Left lung (tissue), 10 donors: ENCODE data around the gene HABP4. TPM values are rescaled to one million over a fixed set of nuclear protein-coding genes. Genes with fewer than 3 reads are reported as not detected.

ENCODE experiments used
- ATAC-seq: fragments of 200-7000 bp; cut with Tn5 transposase; one replicate; pipeline ENCODE4 v1.9.1; 2020; ENCODE audit warnings: moderate library complexity
- DNase-seq, 4 donors: peaks; one replicate each; pipeline ENCODE4 v3.0.0-alpha.2; 2013 to 2020
- H3K27ac ChIP-seq, 2 donors: fragments of 200-600 bp; sonication (generic) in 1 of 2; one replicate each; pipeline versions ENCODE4 v1.5.0 to v1.8.0; 2020 to 2021
- H3K27me3 ChIP-seq, 2 donors: fragments of 200-600 bp; sonication (generic) in 1 of 2; one replicate each; pipeline versions ENCODE4 v1.5.0 to v1.8.0; 2020 to 2021
- H3K36me3 ChIP-seq, 2 donors: fragments of 200-600 bp; sonication (generic) in 1 of 2; one replicate each; pipeline versions ENCODE4 v1.5.0 to v1.8.0; 2020 to 2021
- H3K4me1 ChIP-seq, 2 donors: fragments of 200-600 bp; one replicate each; pipeline ENCODE4 v1.8.0; 2021
- H3K4me3 ChIP-seq, 2 donors: fragments of 200-600 bp; sonication (generic) in 1 of 2; one replicate each; pipeline versions ENCODE4 v1.5.0 to v1.8.0; 2020 to 2021; ENCODE audit warnings: mild to moderate bottlenecking in 1 of 2
- H3K9me3 ChIP-seq, 2 donors: fragments of 200-600 bp; sonication (generic) in 1 of 2; one replicate each; pipeline versions ENCODE4 v1.5.0 to v1.8.0; 2020 to 2021
- intact Hi-C, 2 donors: fragments of 100-400 bp; cut with DNase I; formaldehyde crosslinking; loops; one replicate each; pipeline versions ENCODE4 v1.11.2 to v1.14.2; 2022
- polyA plus RNA-seq, 6 donors: library from polyadenylated mRNA; unstranded; fragments of 120-200 nt; gene quantifications; one replicate each; pipeline ENCODE4 v1.2.1, GENCODE V29; 2013; ENCODE audit not compliant: insufficient read length in 6 of 6
- total RNA-seq, 2 donors: library from RNA; stranded (reverse); fragmentation: NEBNext Ultra II Directional; extraction: Animal tissue kit (Norgen Biotek cat#: 25700); gene quantifications; one replicate each; pipeline ENCODE4 v1.2.1, GENCODE V29; 2021
- TF ChIP-seq, protein P1 (sequence below), 2 donors: fragments of 200-600 bp; sonication (generic) in 1 of 2; IDR thresholded peaks; one replicate each; pipeline versions ENCODE4 v1.5.0 to v1.8.0; 2021; ENCODE audit warnings: antibody characterized with exemption in 2 of 2
- donor health status: DM: no; HTN: yes; CAD: no.
- donor health status: DM: no; HTN: no; CAD: no.

The HABP4 gene
- total and polyA plus RNA-seq, 8 donors: 8.0 to 17.1 (median 9.9) TPM

DNA sequence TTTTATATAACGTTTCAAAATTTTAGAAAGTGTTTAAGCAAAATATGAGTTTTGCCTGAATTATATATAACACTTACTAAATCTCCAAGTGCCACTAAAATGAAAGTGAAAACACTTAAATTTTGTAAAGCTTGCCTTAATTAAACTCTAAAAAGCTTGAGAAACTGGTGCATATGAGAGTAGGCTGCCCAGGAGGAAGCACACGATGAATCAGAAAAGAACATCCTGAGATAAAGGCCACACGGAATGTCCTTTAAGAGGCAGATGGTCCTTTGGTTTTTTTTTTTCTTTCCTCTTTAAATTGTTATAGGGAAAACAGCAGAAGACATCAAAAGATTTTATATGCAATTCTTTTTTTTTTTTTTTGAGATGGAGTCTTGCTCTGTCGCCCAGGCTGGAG lies 60.3 kb downstream of the HABP4 start:
- H3K27me3 ChIP-seq: no peaks in the 10 kb centered on the region
- no peak overlapping the region for H3K27ac ChIP-seq
- TF ChIP-seq, protein P1, sequence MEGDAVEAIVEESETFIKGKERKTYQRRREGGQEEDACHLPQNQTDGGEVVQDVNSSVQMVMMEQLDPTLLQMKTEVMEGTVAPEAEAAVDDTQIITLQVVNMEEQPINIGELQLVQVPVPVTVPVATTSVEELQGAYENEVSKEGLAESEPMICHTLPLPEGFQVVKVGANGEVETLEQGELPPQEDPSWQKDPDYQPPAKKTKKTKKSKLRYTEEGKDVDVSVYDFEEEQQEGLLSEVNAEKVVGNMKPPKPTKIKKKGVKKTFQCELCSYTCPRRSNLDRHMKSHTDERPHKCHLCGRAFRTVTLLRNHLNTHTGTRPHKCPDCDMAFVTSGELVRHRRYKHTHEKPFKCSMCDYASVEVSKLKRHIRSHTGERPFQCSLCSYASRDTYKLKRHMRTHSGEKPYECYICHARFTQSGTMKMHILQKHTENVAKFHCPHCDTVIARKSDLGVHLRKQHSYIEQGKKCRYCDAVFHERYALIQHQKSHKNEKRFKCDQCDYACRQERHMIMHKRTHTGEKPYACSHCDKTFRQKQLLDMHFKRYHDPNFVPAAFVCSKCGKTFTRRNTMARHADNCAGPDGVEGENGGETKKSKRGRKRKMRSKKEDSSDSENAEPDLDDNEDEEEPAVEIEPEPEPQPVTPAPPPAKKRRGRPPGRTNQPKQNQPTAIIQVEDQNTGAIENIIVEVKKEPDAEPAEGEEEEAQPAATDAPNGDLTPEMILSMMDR (IDR thresholded peaks at IDR 0.05): no peak
- no peaks in the 10 kb centered on the region for H3K9me3 ChIP-seq
- ATAC-seq: no peak
- no peak overlapping the region for H3K4me3 ChIP-seq
- DNase-seq: no peak
- H3K36me3 ChIP-seq: no peaks in the 10 kb centered on the region
- intact Hi-C loops: no loop called here
- H3K4me1 ChIP-seq: peaks cover 0 to 8% of the 10 kb centered on the region in 2 donors

DNA sequence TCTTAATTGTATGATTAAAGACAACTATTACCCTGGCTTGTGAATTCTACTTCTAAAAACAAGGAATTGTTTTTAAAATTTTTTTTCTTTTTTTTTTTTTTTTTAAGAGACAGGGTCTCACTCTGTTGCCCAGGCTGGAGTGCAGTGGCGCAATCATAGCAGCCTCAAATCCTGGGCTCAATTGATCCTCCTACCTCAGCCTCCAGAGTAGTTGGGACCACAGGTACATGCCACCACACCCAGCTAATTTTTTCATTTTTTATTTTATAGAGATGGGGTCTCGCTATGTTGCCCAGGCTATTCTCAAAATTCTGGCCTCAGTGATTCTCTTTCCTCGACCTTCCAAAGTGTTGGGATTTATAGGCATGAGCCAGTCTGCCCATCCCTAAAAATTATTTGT lies 62.3 kb downstream of the HABP4 start:
- peaks cover 0 to 8% of the 10 kb centered on the region in 2 donors for H3K4me1 ChIP-seq
- ATAC-seq (no peak), DNase-seq (no peak)
- TF ChIP-seq, protein P1 (IDR thresholded peaks at IDR 0.05): no peak
- intact Hi-C loops: no loop called here
- H3K27ac ChIP-seq: no peak overlapping the region
- no peak overlapping the region for H3K4me3 ChIP-seq
- H3K27me3 ChIP-seq: no peaks in the 10 kb centered on the region
- no peaks in the 10 kb centered on the region for H3K9me3 ChIP-seq
- H3K36me3 ChIP-seq: no peaks in the 10 kb centered on the region

DNA sequence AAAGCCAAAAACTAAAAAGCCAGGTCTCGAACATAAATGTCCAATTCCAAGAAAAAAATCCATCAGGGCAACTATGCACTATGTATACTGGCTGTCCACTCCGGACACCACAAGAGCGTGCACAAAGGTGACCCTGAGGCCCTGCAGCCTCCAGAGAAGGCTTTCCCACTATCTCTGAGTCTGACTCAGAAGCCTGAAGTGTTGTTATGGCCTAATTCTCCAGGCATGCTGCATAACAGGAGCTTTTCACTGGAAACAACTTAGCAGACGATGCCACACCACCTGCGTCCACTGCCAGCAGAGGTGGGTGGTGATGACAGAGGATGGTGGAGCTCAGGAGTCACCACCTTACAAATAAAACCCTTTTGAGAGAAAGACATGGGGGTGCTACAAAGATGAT lies 63.7 kb downstream of the HABP4 start:
- TF ChIP-seq, protein P1 (IDR thresholded peaks at IDR 0.05): no peak
- intact Hi-C loops: no loop called here
- Histone ChIP-seq H3K9me3 (no peaks in the 10 kb centered on the region), H3K36me3 (no peaks in the 10 kb centered on the region), H3K4me1 (peaks cover 0 to 8% of the 10 kb centered on the region in 2 donors), H3K27me3 (no peaks in the 10 kb centered on the region), H3K27ac (peak overlapping the region in 1 of 2 donors; percentile 66), H3K4me3 (no peak overlapping the region)
- DNase-seq (no peak), ATAC-seq (peak; percentile 71)

DNA sequence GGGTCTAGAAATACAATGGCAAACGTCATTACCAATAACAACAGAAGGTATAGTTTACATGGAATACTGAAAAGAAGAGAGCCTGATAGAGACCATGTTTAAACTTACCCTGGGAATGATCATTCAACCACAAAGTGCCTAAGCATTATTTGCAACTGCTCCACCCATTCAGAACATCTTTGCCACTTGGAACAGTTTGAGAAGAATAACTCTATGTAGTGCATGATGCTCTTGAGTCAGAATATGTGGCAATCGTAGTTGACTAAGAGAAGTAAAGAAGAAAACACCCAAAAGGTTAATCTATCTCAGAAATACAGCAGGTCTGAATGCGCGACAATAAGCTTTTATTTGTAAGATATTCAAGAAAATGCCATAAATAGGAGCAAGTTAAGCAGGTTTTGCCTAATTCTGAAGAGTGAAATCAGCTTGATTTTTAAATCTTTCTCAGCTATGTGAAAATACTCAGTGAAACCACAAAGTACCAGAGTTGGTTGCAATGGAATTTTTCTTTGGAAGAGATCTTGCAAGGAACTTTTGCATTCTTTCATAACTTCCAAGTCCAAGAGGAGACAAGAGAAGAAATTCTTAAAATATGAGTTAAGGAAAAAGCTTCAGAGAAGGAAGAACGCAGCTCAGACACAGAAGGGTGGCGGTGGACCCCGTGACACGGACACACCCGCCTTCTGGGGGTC lies 64.3 kb downstream of the HABP4 start:
- peak; percentile 69 for ATAC-seq
- TF ChIP-seq, protein P1 (IDR thresholded peaks at IDR 0.05): no peak
- peaks cover 0 to 8% of the 10 kb centered on the region in 2 donors for H3K4me1 ChIP-seq
- intact Hi-C loops: no loop called here
- no peaks in the 10 kb centered on the region for H3K9me3 ChIP-seq
- H3K36me3 ChIP-seq: no peaks in the 10 kb centered on the region
- no peaks in the 10 kb centered on the region for H3K27me3 ChIP-seq
- DNase-seq: no peak
- no peak overlapping the region for H3K4me3 ChIP-seq
- H3K27ac ChIP-seq: peak overlapping the region; percentile 3 to 66

DNA sequence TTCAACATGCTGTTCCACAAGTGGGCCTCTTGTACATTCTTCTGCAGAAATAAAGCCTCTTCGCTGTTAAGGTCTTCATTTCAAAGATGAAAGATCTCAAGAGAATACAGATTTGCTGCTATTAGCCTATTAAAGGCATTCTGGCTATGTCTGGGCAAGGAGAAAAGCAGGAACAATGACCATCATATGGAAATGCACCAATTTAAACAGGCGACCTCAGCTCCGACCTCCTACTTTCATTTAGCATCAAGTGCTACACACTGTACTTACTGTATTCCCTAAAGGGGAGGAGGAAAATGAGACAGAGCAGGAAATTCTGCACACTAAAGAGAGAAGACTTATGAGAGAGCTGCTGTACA lies 64.8 kb downstream of the HABP4 start:
- intact Hi-C loops: no loop called here
- peak overlapping the region; percentile 3 to 66 for H3K27ac ChIP-seq
- peaks cover 0 to 8% of the 10 kb centered on the region in 2 donors for H3K4me1 ChIP-seq
- no peaks in the 10 kb centered on the region for H3K9me3 ChIP-seq
- H3K36me3 ChIP-seq: no peaks in the 10 kb centered on the region
- DNase-seq (no peak), ATAC-seq (peak; percentile 26)
- H3K27me3 ChIP-seq: no peaks in the 10 kb centered on the region
- TF ChIP-seq, protein P1 (IDR thresholded peaks at IDR 0.05): no peak
- no peak overlapping the region for H3K4me3 ChIP-seq
